Endothelial cell of umbilical vein (primary cell): ENCODE measurements around the gene ASIC5. TPM values are rescaled to one million over a fixed set of nuclear protein-coding genes. Genes with fewer than 3 reads are reported as not detected.

Experiments used
- BruUV-seq: library from RNA; stranded (reverse); fragments of 400-500 nt; replicated peaks from 2 replicates; lab custom pipeline; 2021; lab: Mats Ljungman, UMichigan
- CTCF ChIA-PET: fragments of 300-600, 350-600 bp; sonication (Branson Sonifier 250); formaldehyde crosslinking; loops from one replicate; lab custom pipeline; 2021; ENCODE audit warnings: antibody characterized with exemption, inconsistent platforms; lab: Charles Lee
- POLR2A ChIA-PET: fragments of 300-600, 350-600 bp; sonication (Branson Sonifier 250); formaldehyde crosslinking; loops from one replicate; lab custom pipeline; 2021; ENCODE audit warnings: antibody characterized with exemption, inconsistent platforms; lab: Charles Lee
- DNase-seq: peaks from one replicate; pipeline ENCODE4 v3.0.0-alpha.2; 2011; ENCODE audit warnings: low read depth, low spot score
- FAIRE-seq: peaks from 2 replicates; lab custom pipeline; 2011; peaks lifted over from hg19 to GRCh38; lab: Jason Lieb, UNC
- H2AFZ ChIP-seq: 2 replicates; pipeline ENCODE4 v1.6.0; 2012; ENCODE audit warnings: low read depth, low read length, control low read depth, inconsistent platforms
- H3K27ac ChIP-seq: 2 replicates; pipeline ENCODE4 v1.5.1; 2011; ENCODE audit warnings: low read depth, mild to moderate bottlenecking, control low read depth, low read length, moderate library complexity; ENCODE audit not compliant: insufficient read depth
- H3K27me3 ChIP-seq, 2 experiments: 2 replicates each; pipeline versions ENCODE4 v1.6.0 to v1.6.1; 2011; ENCODE audit warnings: low read length in 2 of 2, mixed read lengths in 1 of 2; ENCODE audit not compliant: control insufficient read depth in 2 of 2, insufficient read depth in 2 of 2
- H3K36me3 ChIP-seq, 2 experiments: 2 replicates in 1 of 2; 3 replicates in 1 of 2; pipeline ENCODE4 v1.5.1; 2011; ENCODE audit warnings: low read length in 2 of 2, mild to moderate bottlenecking in 1 of 2, moderate library complexity in 1 of 2; ENCODE audit not compliant: control insufficient read depth in 2 of 2, insufficient read depth in 2 of 2; ENCODE audit errors: extremely low read depth in 1 of 2
- H3K4me1 ChIP-seq: 3 replicates; pipeline ENCODE4 v1.5.1; 2011; ENCODE audit warnings: mild to moderate bottlenecking, low read length; ENCODE audit not compliant: control insufficient read depth, insufficient read depth; ENCODE audit errors: extremely low read depth
- H3K4me2 ChIP-seq: 2 replicates; pipeline ENCODE4 v1.6.1; 2011; ENCODE audit warnings: low read length, control low read depth, mixed read lengths; ENCODE audit not compliant: insufficient read depth
- H3K4me3 ChIP-seq, 3 experiments: fragments of 200-600 bp in 1 of 3; sonication (generic), shearing (Covaris generic) in 1 of 3; replicated peaks in 1 of 3; 2 replicates each; pipeline ENCODE4 v1.5.1; 2011 to 2016; ENCODE audit warnings: control low read depth in 3 of 3, low read length in 3 of 3, mild to moderate bottlenecking in 2 of 3, inconsistent platforms in 1 of 3, low read depth in 1 of 3, moderate library complexity in 1 of 3; ENCODE audit not compliant: insufficient read depth in 1 of 3
- H3K79me2 ChIP-seq: 2 replicates; pipeline ENCODE4 v1.6.0; 2012; ENCODE audit warnings: low read length, inconsistent platforms; ENCODE audit not compliant: control insufficient read depth, insufficient read depth
- H3K9ac ChIP-seq: replicated peaks from 2 replicates; pipeline ENCODE3; 2011; ENCODE audit warnings: low read length, control low read depth; ENCODE audit not compliant: insufficient read depth; ENCODE audit errors: extremely low read depth
- H3K9me1 ChIP-seq: replicated peaks from 3 replicates; pipeline ENCODE4 v1.6.0; 2011; ENCODE audit warnings: mild to moderate bottlenecking, low read length; ENCODE audit not compliant: control insufficient read depth, insufficient read depth; ENCODE audit errors: extremely low read depth
- H3K9me3 ChIP-seq: replicated peaks from 2 replicates; pipeline ENCODE4 v1.5.1; 2012; ENCODE audit warnings: low read length, inconsistent platforms; ENCODE audit not compliant: control insufficient read depth, insufficient read depth
- H4K20me1 ChIP-seq: replicated peaks from 2 replicates; pipeline ENCODE3; 2011; ENCODE audit warnings: mild to moderate bottlenecking, low read length; ENCODE audit not compliant: control insufficient read depth, insufficient read depth; ENCODE audit errors: extremely low read depth
- CTCF ChIP-seq, 2 donors: IDR thresholded peaks; 1 replicate in 1 of 2; 2 replicates in 1 of 2; pipeline ENCODE4 v1.5.1; 2011; ENCODE audit warnings: low read length in 2 of 2, mild to moderate bottlenecking in 2 of 2, moderate library complexity in 2 of 2, control low read depth in 1 of 2, inconsistent platforms in 1 of 2, low read depth in 1 of 2; ENCODE audit not compliant: insufficient read depth in 1 of 2; ENCODE audit errors: extremely low read depth in 1 of 2
- EZH2 ChIP-seq: IDR thresholded peaks from 2 replicates; pipeline ENCODE4 v1.6.1; 2012; ENCODE audit warnings: borderline replicate concordance, low read depth, mild to moderate bottlenecking, moderate library complexity, low read length, inconsistent platforms; ENCODE audit not compliant: severe bottlenecking
- FOS ChIP-seq: IDR thresholded peaks from 2 replicates; pipeline ENCODE4 v1.6.1; 2011; ENCODE audit warnings: mild to moderate bottlenecking, low read length, moderate library complexity, borderline replicate concordance; ENCODE audit not compliant: insufficient read depth
- GATA2 ChIP-seq: IDR thresholded peaks from 2 replicates; pipeline ENCODE4 v1.7.0; 2011; ENCODE audit warnings: low read depth, mild to moderate bottlenecking, moderate library complexity, mixed read lengths, low read length; ENCODE audit not compliant: insufficient read length, insufficient read depth
- JUN ChIP-seq: IDR thresholded peaks from 2 replicates; pipeline ENCODE4 v1.6.1; 2011; ENCODE audit warnings: borderline replicate concordance, low read depth; ENCODE audit not compliant: insufficient read length, insufficient read depth
- MYC ChIP-seq: IDR thresholded peaks from one replicate; pipeline ENCODE4 v1.6.1; 2011; ENCODE audit warnings: mild to moderate bottlenecking, low read depth, low read length
- POLR2A ChIP-seq: IDR thresholded peaks from 2 replicates; pipeline ENCODE4 v1.6.1; 2012; ENCODE audit warnings: low read depth, mild to moderate bottlenecking, control low read depth, low read length
- POLR2AphosphoS5 ChIP-seq: IDR thresholded peaks from 2 replicates; pipeline ENCODE4 v1.6.1; 2012; ENCODE audit warnings: low read depth, mild to moderate bottlenecking, control low read depth, low read length, moderate library complexity; ENCODE audit not compliant: insufficient read depth
- dilution Hi-C: fragments of 300-500 bp; cut with MboI; formaldehyde crosslinking; loops from one replicate; pipeline ENCODE4 v1.15.0; 2019; ENCODE audit warnings: low sequenced_read_pairs; ENCODE audit not compliant: extremely low pct_ligation_motif_present
- intact Hi-C: fragments of 100-400 bp; cut with micrococcal nuclease; formaldehyde crosslinking; loops from one replicate; pipeline ENCODE4 v1.10.0; 2022
- polyA plus RNA-seq, 4 experiments: library from polyadenylated mRNA; depleted of rRNA in 3 of 4; stranded (reverse) in 3 of 4; unstranded in 1 of 4; fragments of >200 nt; gene quantifications; 2 replicates each; pipeline versions ENCODE4 v1.2.1 to v1.2.3, GENCODE V29; 2011 to 2012; ENCODE audit warnings: missing spikeins in 1 of 4
- total RNA-seq: library from RNA; stranded (reverse); gene quantifications from 2 replicates; pipeline ENCODE4 v1.2.3, GENCODE V29; 2021
- TF ChIP-seq, protein P1 (sequence below): IDR thresholded peaks from 2 replicates; pipeline ENCODE4 v1.6.1; 2011; ENCODE audit not compliant: insufficient read depth, insufficient read length

ASIC5 gene
- total and polyA plus RNA-seq, 2 donors (not counting 3 experiments of a cell fraction or from before 2014, with no cell fraction given): not detected

- Histone ChIP-seq H3K79me2 (no peaks in the 10 kb centered on the region), H3K4me3 (no peak overlapping the region), H3K9me3 (no peaks in the 10 kb centered on the region), H3K4me1 (no peaks in the 10 kb centered on the region), H2AFZ (no peak overlapping the region), H3K9ac (no peak overlapping the region), H3K36me3 (no peaks in the 10 kb centered on the region), H3K9me1 (no peaks in the 10 kb centered on the region), H3K4me2 (no peak overlapping the region), H3K27ac (no peak overlapping the region), H4K20me1 (no peaks in the 10 kb centered on the region), H3K27me3 (no peaks in the 10 kb centered on the region)
- DNase-seq (no peak), FAIRE-seq (no peak)
- dilution Hi-C loops: no loop called here
- no TSS peak for BruUV-seq
- ChIA-PET POLR2A (no interaction called here), CTCF (no interaction called here)
- intact Hi-C loops: no loop called here
- TF ChIP-seq, protein P1, sequence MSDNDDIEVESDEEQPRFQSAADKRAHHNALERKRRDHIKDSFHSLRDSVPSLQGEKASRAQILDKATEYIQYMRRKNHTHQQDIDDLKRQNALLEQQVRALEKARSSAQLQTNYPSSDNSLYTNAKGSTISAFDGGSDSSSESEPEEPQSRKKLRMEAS: no peak
- TF ChIP-seq GATA2: no peak
- TF ChIP-seq JUN: no peak
- no peak for TF ChIP-seq EZH2
- TF ChIP-seq POLR2AphosphoS5: no peak
- TF ChIP-seq POLR2A: no peak
- TF ChIP-seq FOS: no peak
- no peak for TF ChIP-seq MYC
Observed at GRCh38 chr4:155879767-155880166, 13.7 kb upstream of the ASIC5 start.

GRCh38 chr4:155878611-155879010 is 12.5 kb upstream of the ASIC5 start:
- intact Hi-C loops: no loop called here
- no peak overlapping the region for H3K4me3 ChIP-seq
- dilution Hi-C loops: no loop called here
- no peaks in the 10 kb centered on the region for H3K4me1 ChIP-seq
- H4K20me1 ChIP-seq: no peaks in the 10 kb centered on the region
- ChIA-PET CTCF (no interaction called here), POLR2A (no interaction called here)
- no peak overlapping the region for H3K27ac ChIP-seq
- TF ChIP-seq MYC (no peak), JUN (no peak), POLR2A (no peak), POLR2AphosphoS5 (no peak), FOS (no peak), EZH2 (no peak), CTCF (IDR thresholded peaks at IDR 0.05; ENCODE audit: extremely low read depth in 1 of 2, insufficient read depth in 1 of 2, low read depth in 1 of 2, low read length in 2 of 2) (no peak), GATA2 (no peak)
- TF ChIP-seq, protein P1: no peak
- H3K36me3 ChIP-seq: no peaks in the 10 kb centered on the region
- no peaks in the 10 kb centered on the region for H3K79me2 ChIP-seq
- BruUV-seq: no TSS peak
- no peaks in the 10 kb centered on the region for H3K9me3 ChIP-seq
- no peaks in the 10 kb centered on the region for H3K9me1 ChIP-seq
- no peaks in the 10 kb centered on the region for H3K27me3 ChIP-seq
- H3K9ac ChIP-seq: no peak overlapping the region
- DNase-seq (no peak), FAIRE-seq (no peak)
- no peak overlapping the region for H2AFZ ChIP-seq
- no peak overlapping the region for H3K4me2 ChIP-seq
